ENCODE results near the gene TOP3A. TPM values are rescaled to one million over a fixed set of nuclear protein-coding genes. Genes with fewer than 3 reads are reported as not detected.

TOP3A gene
- polyA plus RNA-seq, 1 donor (not counting 4 experiments of a cell fraction or from before 2014, with no cell fraction given) = 11.6 TPM

GRCh38 chr17:18224053-18224386 is 90.8 kb downstream of the TOP3A start:
- Histone ChIP-seq H3K4me2 (ENCODE audit: control insufficient read depth, extremely low read depth, insufficient read depth, low read depth, low read length) (no peak overlapping the region), H3K9me1 (ENCODE audit: control insufficient read depth, extremely low read depth, insufficient read depth, low read length) (peaks cover 2% of the 10 kb centered on the region), H3K36me3 (ENCODE audit: control insufficient read depth in 2 of 2, extremely low read depth in 1 of 2, insufficient read depth in 2 of 2, low read length in 2 of 2) (no peaks in the 10 kb centered on the region), H3K27me3 (ENCODE audit: control insufficient read depth, extremely low read depth, insufficient read depth, low read length) (no peaks in the 10 kb centered on the region), H3K9me3 (ENCODE audit: control insufficient read depth, low read depth, low read length) (no peaks in the 10 kb centered on the region), H2AFZ (ENCODE audit: control insufficient read depth, low read length) (no peak overlapping the region), H4K20me1 (ENCODE audit: control insufficient read depth, extremely low read depth, insufficient read depth, low read length) (no peaks in the 10 kb centered on the region), H3K27ac (ENCODE audit: control insufficient read depth, insufficient read depth, low read length) (no peak overlapping the region), H3K79me2 (ENCODE audit: control insufficient read depth, insufficient read depth, low read length) (peaks cover 23% of the 10 kb centered on the region), H3K4me1 (ENCODE audit: control insufficient read depth, extremely low read depth, insufficient read depth, low read length) (peaks cover 8% of the 10 kb centered on the region), H3K4me3 (ENCODE audit: control insufficient read depth in 2 of 3, extremely low read depth in 1 of 3, insufficient read depth in 2 of 3, low read depth in 1 of 3, low read length in 3 of 3) (no peak overlapping the region), H3K9ac (ENCODE audit: control insufficient read depth, extremely low read depth, insufficient read depth, low read length) (no peak overlapping the region)
- dilution Hi-C loops (cut with MboI; ENCODE audit: extremely low pct_ligation_motif_present, low sequenced_read_pairs) = no loop called here
- DNase-seq (ENCODE audit: low read depth, low spot score) (no peak), FAIRE-seq (no peak)
- no peak for TF ChIP-seq EZH2 (IDR thresholded peaks at IDR 0.05; ENCODE audit: low read length)
- TF ChIP-seq, protein P1, sequence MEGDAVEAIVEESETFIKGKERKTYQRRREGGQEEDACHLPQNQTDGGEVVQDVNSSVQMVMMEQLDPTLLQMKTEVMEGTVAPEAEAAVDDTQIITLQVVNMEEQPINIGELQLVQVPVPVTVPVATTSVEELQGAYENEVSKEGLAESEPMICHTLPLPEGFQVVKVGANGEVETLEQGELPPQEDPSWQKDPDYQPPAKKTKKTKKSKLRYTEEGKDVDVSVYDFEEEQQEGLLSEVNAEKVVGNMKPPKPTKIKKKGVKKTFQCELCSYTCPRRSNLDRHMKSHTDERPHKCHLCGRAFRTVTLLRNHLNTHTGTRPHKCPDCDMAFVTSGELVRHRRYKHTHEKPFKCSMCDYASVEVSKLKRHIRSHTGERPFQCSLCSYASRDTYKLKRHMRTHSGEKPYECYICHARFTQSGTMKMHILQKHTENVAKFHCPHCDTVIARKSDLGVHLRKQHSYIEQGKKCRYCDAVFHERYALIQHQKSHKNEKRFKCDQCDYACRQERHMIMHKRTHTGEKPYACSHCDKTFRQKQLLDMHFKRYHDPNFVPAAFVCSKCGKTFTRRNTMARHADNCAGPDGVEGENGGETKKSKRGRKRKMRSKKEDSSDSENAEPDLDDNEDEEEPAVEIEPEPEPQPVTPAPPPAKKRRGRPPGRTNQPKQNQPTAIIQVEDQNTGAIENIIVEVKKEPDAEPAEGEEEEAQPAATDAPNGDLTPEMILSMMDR (optimal IDR thresholded peaks at IDR 0.05 in 1 of 3, IDR thresholded peaks at IDR 0.05 in 1 of 3, conservative IDR thresholded peaks at IDR 0.05 in 1 of 3; ENCODE audit: extremely low read depth in 1 of 3, insufficient read depth in 2 of 3, low read length in 3 of 3) = no peak

Other genes with a start within 250 kb of the TOP3A start
- gene DRG2, start 227.0 kb downstream of the TOP3A start, polyA plus RNA-seq = 33.3 to 49.2 TPM (median 36.4 TPM) in 3 replicates
- gene MYO15A, start 206.2 kb downstream of the TOP3A start, polyA plus RNA-seq = 0.20 to 0.53 TPM (median 0.25 TPM) in 3 replicates
- gene ALKBH5, start 131.2 kb downstream of the TOP3A start, polyA plus RNA-seq = 41.5 to 71.3 TPM (median 50.2 TPM) in 3 replicates
- 13.8 to 24.7 TPM (median 22.6 TPM) in 3 replicates for gene LLGL1, start 89.4 kb downstream of the TOP3A start, polyA plus RNA-seq
- 376 to 509 TPM (median 404 TPM) in 3 replicates for gene FLII, start 56.3 kb downstream of the TOP3A start, polyA plus RNA-seq
- gene MIEF2, start 54.3 kb downstream of the TOP3A start, polyA plus RNA-seq = 7.9 to 12.8 TPM (median 9.1 TPM) in 3 replicates
- 6.2 to 12.4 TPM (median 7.8 TPM) in 3 replicates for gene SMCR8, start 299 bp upstream of the TOP3A start, polyA plus RNA-seq
- 11.7 to 15.7 TPM (median 14.6 TPM) in 3 replicates for gene SHMT1, start 48.6 kb upstream of the TOP3A start, polyA plus RNA-seq
- gene EVPLL, start 62.8 kb upstream of the TOP3A start, polyA plus RNA-seq = 0.31 to 1.7 TPM in 2 of 3 replicates, not detected in the other
- gene LGALS9C, start 161.8 kb upstream of the TOP3A start, polyA plus RNA-seq = 1.7 to 6.8 TPM (median 5.7 TPM) in 3 replicates

Data from keratinocyte (primary cell).